ENCODE results near the gene PNPLA3.

PNPLA3 gene

DNA sequence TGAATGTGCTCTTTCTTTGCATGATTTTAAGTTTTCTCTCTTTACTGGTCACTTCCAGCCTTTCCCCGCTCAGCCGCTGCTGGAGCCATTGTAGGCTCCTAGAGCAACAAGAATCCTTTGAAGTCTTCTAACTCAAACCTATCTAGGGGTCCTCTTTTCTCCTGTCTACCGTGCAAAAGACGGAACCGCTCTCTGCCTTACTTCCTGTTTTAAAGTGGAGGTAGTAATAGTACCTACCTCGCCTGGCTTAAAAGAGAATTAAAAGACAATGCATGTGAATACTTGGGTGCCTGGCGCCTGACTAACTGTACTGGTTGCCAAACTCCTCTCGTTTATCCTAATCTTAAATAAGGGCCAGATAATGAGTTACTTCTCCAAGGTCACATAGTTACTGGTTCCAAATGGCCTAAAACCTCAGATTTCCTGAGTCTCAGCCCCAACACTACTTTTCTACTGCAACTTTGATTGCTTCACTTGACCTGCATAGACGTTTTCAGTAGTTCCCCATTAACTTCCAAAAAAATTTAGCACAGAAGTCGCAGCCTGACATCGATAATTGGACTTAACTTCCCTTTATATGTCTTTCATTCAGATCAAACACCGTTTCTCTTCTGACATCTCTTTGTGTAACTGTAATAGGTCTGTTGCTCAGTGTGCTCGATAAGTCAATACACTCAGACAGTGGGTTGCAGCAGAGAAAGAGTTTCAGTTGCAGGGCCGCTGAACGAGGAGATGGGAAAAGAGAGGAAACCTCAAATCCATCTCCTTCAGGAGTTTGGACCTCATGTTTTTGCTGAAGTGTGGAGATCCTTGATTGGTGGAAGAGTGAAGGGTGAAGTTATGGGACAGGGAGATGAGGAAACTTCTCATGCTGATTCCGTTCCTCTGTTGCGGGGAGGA is 32.5 kb downstream of the PNPLA3 start:
- H3K36me3 ChIP-seq (ENCODE audit: insufficient read depth) = no peaks in the 10 kb centered on the region
- H2AFZ ChIP-seq (ENCODE audit: low read depth) = peak overlapping the region; percentile 82; the same call in 1 of the 2 replicates
- H3K4me3 ChIP-seq (IDR thresholded peaks at IDR 0.05; ENCODE audit: insufficient read depth, low read depth, low read length) = no peak overlapping the region
- H3K27me3 ChIP-seq (ENCODE audit: insufficient read depth, low read depth) = no peaks in the 10 kb centered on the region
- peaks cover 18% of the 10 kb centered on the region; the same call in 1 of the 2 replicates for H3K79me2 ChIP-seq (ENCODE audit: insufficient read depth, low read depth)
- H3K4me1 ChIP-seq (ENCODE audit: low read depth, poor library complexity, severe bottlenecking) = peaks cover 9% of the 10 kb centered on the region
- H3K4me2 ChIP-seq = peak overlapping the region; percentile 64
- TF ChIP-seq, protein P1, sequence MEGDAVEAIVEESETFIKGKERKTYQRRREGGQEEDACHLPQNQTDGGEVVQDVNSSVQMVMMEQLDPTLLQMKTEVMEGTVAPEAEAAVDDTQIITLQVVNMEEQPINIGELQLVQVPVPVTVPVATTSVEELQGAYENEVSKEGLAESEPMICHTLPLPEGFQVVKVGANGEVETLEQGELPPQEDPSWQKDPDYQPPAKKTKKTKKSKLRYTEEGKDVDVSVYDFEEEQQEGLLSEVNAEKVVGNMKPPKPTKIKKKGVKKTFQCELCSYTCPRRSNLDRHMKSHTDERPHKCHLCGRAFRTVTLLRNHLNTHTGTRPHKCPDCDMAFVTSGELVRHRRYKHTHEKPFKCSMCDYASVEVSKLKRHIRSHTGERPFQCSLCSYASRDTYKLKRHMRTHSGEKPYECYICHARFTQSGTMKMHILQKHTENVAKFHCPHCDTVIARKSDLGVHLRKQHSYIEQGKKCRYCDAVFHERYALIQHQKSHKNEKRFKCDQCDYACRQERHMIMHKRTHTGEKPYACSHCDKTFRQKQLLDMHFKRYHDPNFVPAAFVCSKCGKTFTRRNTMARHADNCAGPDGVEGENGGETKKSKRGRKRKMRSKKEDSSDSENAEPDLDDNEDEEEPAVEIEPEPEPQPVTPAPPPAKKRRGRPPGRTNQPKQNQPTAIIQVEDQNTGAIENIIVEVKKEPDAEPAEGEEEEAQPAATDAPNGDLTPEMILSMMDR (conservative IDR thresholded peaks at IDR 0.05; ENCODE audit: low read depth, low read length) = no peak
- no peaks in the 10 kb centered on the region for H4K20me1 ChIP-seq (ENCODE audit: insufficient read depth)
- H3K27ac ChIP-seq = peak overlapping the region; percentile 60; the same call in 1 of the 2 replicates
- peak overlapping the region; percentile 66; the same call in 1 of the 2 replicates for H3K9ac ChIP-seq

DNA sequence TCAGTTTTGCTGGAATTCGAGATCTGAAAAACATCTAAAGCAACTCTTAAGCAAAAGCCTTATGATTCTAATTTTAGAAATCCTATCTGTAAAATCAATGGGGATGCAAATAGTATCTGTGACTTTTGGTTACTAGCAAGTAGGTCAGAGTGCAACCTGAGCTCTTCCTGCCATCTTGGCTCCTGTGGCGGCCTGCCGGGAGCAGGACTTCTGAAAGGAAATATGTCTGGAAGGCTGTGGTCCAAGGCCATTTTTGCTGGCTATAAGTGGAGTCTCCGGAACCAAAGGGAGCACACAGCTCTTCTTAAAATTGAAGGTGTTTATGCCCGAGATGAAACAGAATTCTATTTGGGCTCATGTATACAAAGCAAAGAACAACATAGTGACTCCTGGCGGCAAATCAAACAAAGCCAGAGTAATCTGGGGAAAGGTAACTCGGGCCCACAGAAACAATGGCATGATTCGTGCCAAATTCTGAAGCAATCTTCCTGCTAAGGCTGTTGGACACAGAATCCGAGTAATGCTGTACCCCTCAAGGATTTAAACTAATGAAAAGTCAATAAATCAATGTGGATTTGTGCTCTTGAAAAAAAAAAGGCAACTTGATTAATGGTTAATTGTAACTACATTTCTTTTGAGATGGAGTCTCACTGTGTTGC is 33.3 kb downstream of the PNPLA3 start:
- H2AFZ ChIP-seq (ENCODE audit: low read depth) = no peak overlapping the region
- H3K4me3 ChIP-seq (IDR thresholded peaks at IDR 0.05; ENCODE audit: insufficient read depth, low read depth, low read length) = no peak overlapping the region
- no peak overlapping the region for H3K27ac ChIP-seq
- H4K20me1 ChIP-seq (ENCODE audit: insufficient read depth) = no peaks in the 10 kb centered on the region
- H3K27me3 ChIP-seq (ENCODE audit: insufficient read depth, low read depth) = no peaks in the 10 kb centered on the region
- peaks cover 18% of the 10 kb centered on the region; the same call in 1 of the 2 replicates for H3K79me2 ChIP-seq (ENCODE audit: insufficient read depth, low read depth)
- H3K36me3 ChIP-seq (ENCODE audit: insufficient read depth) = no peaks in the 10 kb centered on the region
- TF ChIP-seq, protein P1 (conservative IDR thresholded peaks at IDR 0.05; ENCODE audit: low read depth, low read length) = no peak
- peaks cover 9% of the 10 kb centered on the region for H3K4me1 ChIP-seq (ENCODE audit: low read depth, poor library complexity, severe bottlenecking)
- no peak overlapping the region for H3K9ac ChIP-seq
- no peak overlapping the region for H3K4me2 ChIP-seq

DNA sequence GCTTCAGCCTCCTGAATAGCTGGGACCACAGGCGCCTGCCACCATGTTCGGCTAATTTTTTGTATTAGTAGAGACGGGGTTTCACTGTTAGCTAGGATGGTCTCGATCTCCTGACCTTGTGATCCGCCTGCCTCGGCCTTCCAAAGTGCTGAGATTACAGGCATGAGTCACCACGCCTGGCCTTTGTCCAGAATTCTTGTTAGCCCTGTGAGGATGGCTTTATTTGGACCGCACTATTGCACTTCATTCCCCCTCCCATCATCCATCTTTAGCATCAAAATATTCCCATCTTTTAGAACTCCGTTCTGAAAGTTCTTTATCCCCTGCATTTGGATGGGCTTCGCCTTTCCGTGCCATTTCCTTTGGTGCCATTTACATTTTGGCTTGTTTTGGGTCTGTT is 34.3 kb downstream of the PNPLA3 start:
- H3K27ac ChIP-seq = no peak overlapping the region
- H3K4me2 ChIP-seq = no peak overlapping the region
- TF ChIP-seq, protein P1 (conservative IDR thresholded peaks at IDR 0.05; ENCODE audit: low read depth, low read length) = no peak
- H3K4me3 ChIP-seq (IDR thresholded peaks at IDR 0.05; ENCODE audit: insufficient read depth, low read depth, low read length) = no peak overlapping the region
- no peaks in the 10 kb centered on the region for H4K20me1 ChIP-seq (ENCODE audit: insufficient read depth)
- no peaks in the 10 kb centered on the region for H3K27me3 ChIP-seq (ENCODE audit: insufficient read depth, low read depth)
- H2AFZ ChIP-seq (ENCODE audit: low read depth) = no peak overlapping the region
- peaks cover 9% of the 10 kb centered on the region for H3K4me1 ChIP-seq (ENCODE audit: low read depth, poor library complexity, severe bottlenecking)
- no peaks in the 10 kb centered on the region for H3K36me3 ChIP-seq (ENCODE audit: insufficient read depth)
- H3K9ac ChIP-seq = no peak overlapping the region
- H3K79me2 ChIP-seq (ENCODE audit: insufficient read depth, low read depth) = peaks cover 18% of the 10 kb centered on the region; the same call in 1 of the 2 replicates

DNA sequence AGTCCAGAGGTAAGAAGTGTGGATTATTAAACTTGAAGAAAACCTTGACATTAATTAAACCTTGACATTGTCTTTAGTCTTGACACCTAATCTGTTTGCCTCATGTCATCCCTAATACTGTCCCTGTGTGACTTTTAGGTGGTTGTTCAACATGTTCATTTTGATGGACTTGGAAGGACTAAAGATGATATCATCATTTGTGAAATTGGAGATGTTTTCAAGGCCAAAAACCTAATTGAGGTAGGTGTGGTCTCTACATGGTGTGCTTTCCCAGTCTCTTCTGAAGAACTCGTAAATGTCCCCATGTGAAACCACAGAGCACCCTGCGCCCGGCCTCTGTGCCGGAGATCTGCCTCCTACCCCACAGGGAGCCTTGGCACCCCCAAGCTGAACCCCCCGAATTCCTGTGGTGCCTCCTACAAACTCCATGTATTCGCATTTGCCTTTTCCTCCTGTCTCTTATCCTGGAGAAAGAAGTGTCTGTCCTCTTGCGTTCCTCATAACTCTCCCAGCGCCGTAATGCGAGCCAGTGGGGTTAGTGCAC is 40.8 kb downstream of the PNPLA3 start:
- Histone ChIP-seq H4K20me1 (ENCODE audit: insufficient read depth) (no peaks in the 10 kb centered on the region), H3K79me2 (ENCODE audit: insufficient read depth, low read depth) (peaks cover 6% of the 10 kb centered on the region; the same call in 1 of the 2 replicates), H3K4me3 (IDR thresholded peaks at IDR 0.05; ENCODE audit: insufficient read depth, low read depth, low read length) (no peak overlapping the region), H2AFZ (ENCODE audit: low read depth) (no peak overlapping the region), H3K4me1 (ENCODE audit: low read depth, poor library complexity, severe bottlenecking) (no peaks in the 10 kb centered on the region), H3K9ac (no peak overlapping the region), H3K27ac (no peak overlapping the region), H3K27me3 (ENCODE audit: insufficient read depth, low read depth) (no peaks in the 10 kb centered on the region), H3K4me2 (no peak overlapping the region), H3K36me3 (ENCODE audit: insufficient read depth) (no peaks in the 10 kb centered on the region)
- TF ChIP-seq, protein P1 (conservative IDR thresholded peaks at IDR 0.05; ENCODE audit: low read depth, low read length) = no peak
